DMS53 treated with DMSO at 0.1 percent for 48 hours (cell line): Measurements from ENCODE around the gene EIF3I.
A peak's percentile ranks its signal among the peaks of the same experiment; 100 is the strongest.

Source experiments
- DNase-seq: peaks from one replicate; lab custom pipeline; 2025; ENCODE audit not compliant: unreplicated experiment; lab: John Stamatoyannopoulos, UW

Gene EIF3I

DNA sequence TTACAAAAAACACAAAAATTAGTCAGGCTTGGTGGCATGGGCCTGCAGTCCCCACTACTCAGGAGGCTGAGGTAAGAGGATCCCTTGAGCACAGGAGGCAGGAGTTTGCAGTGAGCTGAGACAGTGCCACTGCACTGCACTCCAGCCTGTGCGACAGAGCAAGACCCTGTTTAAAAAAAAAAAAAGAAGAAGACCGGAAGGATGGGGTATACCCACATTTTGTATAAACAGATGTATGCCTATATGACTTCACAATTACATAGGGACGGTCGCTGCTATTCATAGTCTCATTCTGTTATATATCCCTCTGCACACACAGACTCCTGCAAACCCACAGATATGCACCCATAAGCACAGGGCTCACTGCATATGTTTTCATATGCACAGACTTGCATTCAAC lies 41.5 kb downstream of the EIF3I start:
- no peak for DNase-seq

DNA sequence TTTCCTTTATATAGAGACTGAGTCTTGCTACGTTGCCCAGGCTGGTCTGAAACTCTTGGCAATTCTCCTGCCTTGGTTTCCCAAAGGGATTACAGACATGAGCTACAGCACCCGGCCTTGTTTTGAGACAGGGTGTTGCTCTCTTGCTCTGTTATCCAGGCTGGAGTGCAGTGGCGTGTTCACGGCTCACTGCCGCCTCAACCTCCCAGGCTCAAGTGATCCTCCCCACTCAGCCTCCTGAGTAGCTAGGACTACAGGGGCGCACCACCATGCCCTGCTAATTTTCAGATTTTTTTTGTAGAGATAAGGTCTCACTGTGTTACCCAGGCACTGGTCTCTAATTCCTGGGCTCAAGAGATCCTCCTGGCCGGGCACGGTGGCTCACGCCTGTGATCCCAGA lies 43.6 kb downstream of the EIF3I start:
- DNase-seq, result no peak

GRCh38 chr1:32266921-32267591 lies 44.8 kb downstream of the EIF3I start:
- DNase-seq, result no peak

DNA sequence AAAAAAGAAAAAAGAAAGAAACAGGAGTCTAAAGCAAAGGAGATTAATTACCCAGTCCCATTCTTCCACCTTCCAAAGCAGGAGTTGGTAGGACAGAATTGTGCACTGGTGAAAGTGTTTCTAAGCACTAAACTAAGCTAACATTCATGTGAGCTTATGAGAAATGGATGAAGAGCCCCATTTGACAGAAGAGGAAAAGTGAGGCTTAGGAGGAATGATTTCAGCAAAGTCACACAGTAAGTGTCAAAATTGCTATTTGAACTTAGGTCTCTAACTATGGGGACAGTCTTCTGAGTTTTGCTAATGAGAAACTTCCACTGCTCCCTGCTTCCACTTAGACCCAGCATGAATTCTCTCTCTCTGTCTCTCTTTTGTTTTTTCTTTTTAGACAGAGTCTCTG lies 47.5 kb downstream of the EIF3I start:
- DNase-seq, result no peak

GRCh38 chr1:32272557-32273390 lies 50.6 kb downstream of the EIF3I start:
- DNase-seq, result no peak

DNA sequence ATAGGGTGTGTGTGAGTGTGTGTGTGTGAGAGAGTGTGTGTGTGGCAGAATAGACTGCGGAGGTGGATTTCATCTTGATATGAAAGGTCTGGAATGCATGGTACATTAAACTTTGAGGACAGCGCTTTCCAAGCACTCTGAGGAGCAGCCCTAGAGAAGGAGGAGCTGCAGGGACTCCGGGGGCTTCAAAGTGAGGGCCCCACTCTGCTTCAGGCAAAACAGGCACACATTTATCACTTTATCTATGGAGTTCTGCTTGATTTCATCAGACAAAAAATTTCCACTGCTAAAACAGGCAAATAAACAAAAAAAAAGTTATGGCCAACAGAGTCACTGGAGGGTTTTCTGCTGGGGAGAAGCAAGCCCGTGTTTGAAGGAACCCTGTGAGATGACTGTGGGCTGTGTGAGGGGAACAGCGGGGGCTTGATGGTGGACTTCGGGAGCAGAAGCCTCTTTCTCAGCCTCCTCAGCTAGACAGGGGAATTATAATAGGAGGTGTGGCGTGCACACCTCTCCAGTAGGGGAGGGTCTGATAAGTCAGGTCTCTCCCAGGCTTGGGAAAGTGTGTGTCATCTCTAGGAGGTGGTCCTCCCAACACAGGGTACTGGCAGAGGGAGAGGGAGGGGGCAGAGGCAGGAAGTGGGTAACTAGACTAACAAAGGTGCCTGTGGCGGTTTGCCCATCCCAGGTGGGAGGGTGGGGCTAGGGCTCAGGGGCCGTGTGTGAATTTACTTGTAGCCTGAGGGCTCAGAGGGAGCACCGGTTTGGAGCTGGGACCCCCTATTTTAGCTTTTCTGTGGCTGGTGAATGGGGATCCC lies 51.4 kb downstream of the EIF3I start:
- DNase-seq, result no peak

GRCh38 chr1:32274646-32275340 lies 52.6 kb downstream of the EIF3I start:
- no peak for DNase-seq

DNA sequence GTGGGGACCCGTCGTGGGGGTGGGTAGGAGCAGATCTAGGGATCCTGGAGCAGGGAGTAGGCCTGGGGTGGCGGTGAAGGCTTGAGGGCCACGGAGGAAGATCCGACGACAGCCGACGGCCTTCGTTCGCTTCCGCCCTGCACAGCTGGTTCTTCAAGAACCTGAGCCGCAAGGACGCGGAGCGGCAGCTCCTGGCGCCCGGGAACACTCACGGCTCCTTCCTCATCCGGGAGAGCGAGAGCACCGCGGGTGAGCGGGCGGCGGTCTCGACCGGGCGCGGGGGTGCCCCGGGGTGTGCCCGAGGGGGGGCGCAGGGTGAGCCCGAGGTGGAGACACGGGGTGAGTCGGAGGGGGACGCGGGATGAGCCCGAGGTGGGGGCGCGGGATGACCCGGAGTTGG lies 53.2 kb downstream of the EIF3I start:
- DNase-seq, result peak; percentile 20

- no peak for DNase-seq
These were observed 54.0 kb downstream of the EIF3I start for GRCh38 chr1:32276032-32276782.
